ENCODE data around the gene USP43. TPM values are rescaled to one million over a fixed set of nuclear protein-coding genes. Genes with fewer than 3 reads are reported as not detected.

The USP43 gene
- total RNA-seq, 1 donor from 2014 or later, result not detected

GRCh38 chr17:9645851-9646545 is 681 bp downstream of the USP43 start:
- Histone ChIP-seq H3K27ac (no peak overlapping the region), H3K79me2 (ENCODE audit: low read depth) (peaks cover 4% of the 10 kb centered on the region), H3K9ac (no peak overlapping the region), H3K27me3 (peaks cover 51% of the 10 kb centered on the region), H3K4me2 (peak overlapping the region; percentile 94), H3K4me1 (peaks cover 27% of the 10 kb centered on the region), H2AFZ (replicated peaks) (peak overlapping the region; percentile 11), H3F3A (ENCODE audit: low read depth) (peaks cover 28% of the 10 kb centered on the region), H3K36me3 (no peaks in the 10 kb centered on the region), H4K20me1 (ENCODE audit: low read depth) (peaks cover 15% of the 10 kb centered on the region), H3K4me3 (peak overlapping the region; percentile 66), H3K9me3 (ENCODE audit: low read depth) (no peaks in the 10 kb centered on the region)
- DNase-seq (ENCODE audit: low spot score), result peak; percentile 73
- Mint-ChIP-seq H3K9me3 (no peaks in the 10 kb centered on the region), H3K27me3 (ENCODE audit: insufficient read depth, low read depth) (peaks cover 24% of the 10 kb centered on the region), H3K4me3 (peak overlapping the region; percentile 88), H3K36me3 (no peaks in the 10 kb centered on the region), H3K27ac (no peak overlapping the region), H3K4me1 (peaks cover 24% of the 10 kb centered on the region)
- TF ChIP-seq EZH2 (IDR thresholded peaks at IDR 0.05) (peak; percentile 64), EZH2phosphoT487 (IDR thresholded peaks at IDR 0.05) (peak; percentile 55)
- TF ChIP-seq, protein P1, sequence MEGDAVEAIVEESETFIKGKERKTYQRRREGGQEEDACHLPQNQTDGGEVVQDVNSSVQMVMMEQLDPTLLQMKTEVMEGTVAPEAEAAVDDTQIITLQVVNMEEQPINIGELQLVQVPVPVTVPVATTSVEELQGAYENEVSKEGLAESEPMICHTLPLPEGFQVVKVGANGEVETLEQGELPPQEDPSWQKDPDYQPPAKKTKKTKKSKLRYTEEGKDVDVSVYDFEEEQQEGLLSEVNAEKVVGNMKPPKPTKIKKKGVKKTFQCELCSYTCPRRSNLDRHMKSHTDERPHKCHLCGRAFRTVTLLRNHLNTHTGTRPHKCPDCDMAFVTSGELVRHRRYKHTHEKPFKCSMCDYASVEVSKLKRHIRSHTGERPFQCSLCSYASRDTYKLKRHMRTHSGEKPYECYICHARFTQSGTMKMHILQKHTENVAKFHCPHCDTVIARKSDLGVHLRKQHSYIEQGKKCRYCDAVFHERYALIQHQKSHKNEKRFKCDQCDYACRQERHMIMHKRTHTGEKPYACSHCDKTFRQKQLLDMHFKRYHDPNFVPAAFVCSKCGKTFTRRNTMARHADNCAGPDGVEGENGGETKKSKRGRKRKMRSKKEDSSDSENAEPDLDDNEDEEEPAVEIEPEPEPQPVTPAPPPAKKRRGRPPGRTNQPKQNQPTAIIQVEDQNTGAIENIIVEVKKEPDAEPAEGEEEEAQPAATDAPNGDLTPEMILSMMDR (IDR thresholded peaks at IDR 0.05), result peak; percentile 38

- H3K9me3 ChIP-seq (ENCODE audit: low read depth), result no peaks in the 10 kb centered on the region
- no peaks in the 10 kb centered on the region for H3K36me3 ChIP-seq
- no peak overlapping the region for H3K27ac Mint-ChIP-seq
- H4K20me1 ChIP-seq (ENCODE audit: low read depth), result peaks cover 15% of the 10 kb centered on the region
- peak overlapping the region; percentile 94 for H3K4me2 ChIP-seq
- H3K4me1 Mint-ChIP-seq, result peaks cover 24% of the 10 kb centered on the region
- no peak overlapping the region for H2AFZ ChIP-seq (replicated peaks)
- peaks cover 28% of the 10 kb centered on the region for H3F3A ChIP-seq (ENCODE audit: low read depth)
- H3K9me3 Mint-ChIP-seq, result no peaks in the 10 kb centered on the region
- peaks cover 51% of the 10 kb centered on the region for H3K27me3 ChIP-seq
- H3K79me2 ChIP-seq (ENCODE audit: low read depth), result peaks cover 4% of the 10 kb centered on the region
- no peak overlapping the region for H3K9ac ChIP-seq
- H3K27me3 Mint-ChIP-seq (ENCODE audit: insufficient read depth, low read depth), result peaks cover 24% of the 10 kb centered on the region
- peak overlapping the region; percentile 66 for H3K4me3 ChIP-seq
- no peak overlapping the region for H3K27ac ChIP-seq
- peak overlapping the region; percentile 88 for H3K4me3 Mint-ChIP-seq
- peak; percentile 52 for DNase-seq (ENCODE audit: low spot score)
- H3K36me3 Mint-ChIP-seq, result no peaks in the 10 kb centered on the region
- peaks cover 25% of the 10 kb centered on the region for H3K4me1 ChIP-seq
- no peak for TF ChIP-seq EZH2phosphoT487 (IDR thresholded peaks at IDR 0.05)
- TF ChIP-seq, protein P1 (IDR thresholded peaks at IDR 0.05), result no peak
- TF ChIP-seq EZH2 (IDR thresholded peaks at IDR 0.05), result peak; percentile 46
These were observed 1.2 kb downstream of the USP43 start for GRCh38 chr17:9646546-9646885.

- no peak overlapping the region for H2AFZ ChIP-seq (replicated peaks)
- Mint-ChIP-seq H3K4me3 (peak overlapping the region; percentile 88), H3K27ac (no peak overlapping the region), H3K4me1 (peaks cover 24% of the 10 kb centered on the region), H3K27me3 (ENCODE audit: insufficient read depth, low read depth) (peaks cover 24% of the 10 kb centered on the region), H3K9me3 (no peaks in the 10 kb centered on the region), H3K36me3 (no peaks in the 10 kb centered on the region)
- H4K20me1 ChIP-seq (ENCODE audit: low read depth), result peaks cover 15% of the 10 kb centered on the region
- no peaks in the 10 kb centered on the region for H3K36me3 ChIP-seq
- no peak overlapping the region for H3K9ac ChIP-seq
- peak overlapping the region; percentile 94 for H3K4me2 ChIP-seq
- TF ChIP-seq EZH2phosphoT487 (IDR thresholded peaks at IDR 0.05), result no peak
- TF ChIP-seq, protein P1 (IDR thresholded peaks at IDR 0.05), result no peak
- no peak for TF ChIP-seq EZH2 (IDR thresholded peaks at IDR 0.05)
- H3K27ac ChIP-seq, result no peak overlapping the region
- H3K9me3 ChIP-seq (ENCODE audit: low read depth), result no peaks in the 10 kb centered on the region
- DNase-seq (ENCODE audit: low spot score), result peak; percentile 54
- peak overlapping the region; percentile 66 for H3K4me3 ChIP-seq
- H3F3A ChIP-seq (ENCODE audit: low read depth), result peaks cover 28% of the 10 kb centered on the region
- peaks cover 51% of the 10 kb centered on the region for H3K27me3 ChIP-seq
- peaks cover 4% of the 10 kb centered on the region for H3K79me2 ChIP-seq (ENCODE audit: low read depth)
- H3K4me1 ChIP-seq, result peaks cover 22% of the 10 kb centered on the region
These were observed 1.7 kb downstream of the USP43 start for GRCh38 chr17:9647014-9647413.

Measured in neural progenitor cell (in vitro differentiated cells).